Ectodermal cell (in vitro differentiated cells): ENCODE results near the gene TUT1.

Experiments
- H3K27ac ChIP-seq: 2 replicates; pipeline ENCODE4 v1.7.0; 2013; ENCODE audit warnings: mild to moderate bottlenecking, low read depth, low read length; ENCODE audit not compliant: insufficient read depth, poor library complexity, severe bottlenecking
- H3K27me3 ChIP-seq: 2 replicates; pipeline ENCODE4 v1.7.0; 2013; ENCODE audit warnings: mild to moderate bottlenecking, low read length; ENCODE audit not compliant: insufficient read depth, control insufficient read depth, poor library complexity, severe bottlenecking
- H3K36me3 ChIP-seq: one replicate; pipeline ENCODE4 v1.7.0; 2013; ENCODE audit warnings: low read length; ENCODE audit not compliant: control insufficient read depth, insufficient read depth
- H3K4me1 ChIP-seq: one replicate; pipeline ENCODE4 v1.7.0; 2013; ENCODE audit warnings: low read length; ENCODE audit not compliant: control insufficient read depth, insufficient read depth
- H3K4me3 ChIP-seq: 2 replicates; pipeline ENCODE4 v1.7.0; 2013; ENCODE audit warnings: low read depth, low read length, control low read depth; ENCODE audit not compliant: insufficient read depth
- H3K9me3 ChIP-seq: 2 replicates; pipeline ENCODE4 v1.7.0; 2013; ENCODE audit warnings: mild to moderate bottlenecking, low read length, moderate library complexity; ENCODE audit not compliant: control insufficient read depth
- WGBS, 2 experiments: methylation state at CpG; one replicate each; pipeline ENCODE4 v1.1.7; 2013; ENCODE audit warnings: missing lambda C conversion rate in 2 of 2; 5-methylcytosine and 5-hydroxymethylcytosine counted together

Gene TUT1

GRCh38 chr11:62604460-62605120, 13.3 kb upstream of the TUT1 start:
- Histone ChIP-seq H3K36me3 (no peaks in the 10 kb centered on the region), H3K27me3 (peaks cover 18% of the 10 kb centered on the region), H3K27ac (no peak overlapping the region), H3K4me1 (peaks cover 24% of the 10 kb centered on the region), H3K9me3 (no peaks in the 10 kb centered on the region), H3K4me3 (no peak overlapping the region)
- 53 to 54% methylated on average over 13 of the region's 13 CpGs for WGBS, 2 experiments

GRCh38 chr11:62603776-62604299, 12.5 kb upstream of the TUT1 start:
- H3K36me3 ChIP-seq: peaks cover under 1% of the 10 kb centered on the region
- peaks cover 30% of the 10 kb centered on the region for H3K4me1 ChIP-seq
- 93 to 96% methylated on average over 8 of the region's 8 CpGs for WGBS, 2 experiments
- no peak overlapping the region for H3K4me3 ChIP-seq
- H3K9me3 ChIP-seq: no peaks in the 10 kb centered on the region
- H3K27ac ChIP-seq: no peak overlapping the region
- peaks cover 18% of the 10 kb centered on the region for H3K27me3 ChIP-seq

GRCh38 chr11:62603072-62603408, 11.7 kb upstream of the TUT1 start:
- H3K27me3 ChIP-seq: peaks cover 18% of the 10 kb centered on the region
- 53 to 56% methylated on average over 13 of the region's 13 CpGs for WGBS, 2 experiments
- peaks cover 8% of the 10 kb centered on the region for H3K36me3 ChIP-seq
- peaks cover 30% of the 10 kb centered on the region for H3K4me1 ChIP-seq
- peak overlapping the region; percentile 98 for H3K4me3 ChIP-seq
- no peaks in the 10 kb centered on the region for H3K9me3 ChIP-seq
- no peak overlapping the region for H3K27ac ChIP-seq

- H3K4me3 ChIP-seq: peak overlapping the region; percentile 98
- H3K9me3 ChIP-seq: no peaks in the 10 kb centered on the region
- peaks cover 13% of the 10 kb centered on the region for H3K36me3 ChIP-seq
- 3% methylated on average over 96 of the region's 96 CpGs for WGBS, 2 experiments
- peak overlapping the region; percentile 78 for H3K27ac ChIP-seq
- H3K4me1 ChIP-seq: peaks cover 30% of the 10 kb centered on the region
- peaks cover 18% of the 10 kb centered on the region for H3K27me3 ChIP-seq
Measured at GRCh38 chr11:62602141-62603071, 11.1 kb upstream of the TUT1 start.

- WGBS, 2 experiments: 0% methylated on average over 83 of the region's 83 CpGs
- H3K36me3 ChIP-seq: peaks cover 15% of the 10 kb centered on the region
Measured at GRCh38 chr11:62601372-62602140, 10.2 kb upstream of the TUT1 start, which contains the start of gene MTA2. MTA2 (minus strand) TSS chr11:62601865; CDS start chr11:62601450, 415 bp downstream.

GRCh38 chr11:62601122-62601371, 9.7 kb upstream of the TUT1 start:
- 0% methylated on average over 30 of the region's 30 CpGs for WGBS, 2 experiments
- Histone ChIP-seq H3K36me3 (peaks cover 20% of the 10 kb centered on the region), H3K27me3 (peaks cover 18% of the 10 kb centered on the region), H3K4me3 (peak overlapping the region; percentile 98), H3K27ac (peak overlapping the region; percentile 84), H3K9me3 (no peaks in the 10 kb centered on the region), H3K4me1 (peaks cover 30% of the 10 kb centered on the region)

More at GRCh38 chr11:62601372-62602140, 10.2 kb upstream of the TUT1 start, which contains the start of gene MTA2:
- H3K27ac ChIP-seq: peak within 1 kb of the TSS; percentile 84
- H3K4me1 ChIP-seq: peaks cover 30% of the 10 kb centered on the region
- H3K4me3 ChIP-seq: peak within 1 kb of the TSS; percentile 98
- H3K27me3 ChIP-seq: peaks cover 18% of the 10 kb centered on the region
- H3K9me3 ChIP-seq: no peaks in the 10 kb centered on the region

- Histone ChIP-seq H3K27me3 (peaks cover 18% of the 10 kb centered on the region), H3K27ac (peak overlapping the region; percentile 84), H3K9me3 (no peaks in the 10 kb centered on the region), H3K4me3 (peak overlapping the region; percentile 98), H3K36me3 (peaks cover 25% of the 10 kb centered on the region), H3K4me1 (peaks cover 30% of the 10 kb centered on the region)
- 1 to 3% methylated on average over 26 of the region's 26 CpGs for WGBS, 2 experiments
Measured at GRCh38 chr11:62600367-62601121, 9.2 kb upstream of the TUT1 start.

GRCh38 chr11:62599901-62600300, 8.6 kb upstream of the TUT1 start:
- peaks cover 24% of the 10 kb centered on the region for H3K4me1 ChIP-seq
- H3K36me3 ChIP-seq: peaks cover 27% of the 10 kb centered on the region
- WGBS, 2 experiments: 79 to 80% methylated on average over 5 of the region's 5 CpGs
- H3K9me3 ChIP-seq: no peaks in the 10 kb centered on the region
- peak overlapping the region; percentile 98 for H3K4me3 ChIP-seq
- H3K27me3 ChIP-seq: peaks cover 18% of the 10 kb centered on the region
- no peak overlapping the region for H3K27ac ChIP-seq

- H3K36me3 ChIP-seq: peaks cover 33% of the 10 kb centered on the region
Measured at GRCh38 chr11:62599069-62599696, 7.9 kb upstream of the TUT1 start.

More at GRCh38 chr11:62599069-62599696, 7.9 kb upstream of the TUT1 start:
- no peaks in the 10 kb centered on the region for H3K9me3 ChIP-seq
- WGBS, 2 experiments: 65 to 66% methylated on average over 7 of the region's 7 CpGs
- no peak overlapping the region for H3K27ac ChIP-seq
- H3K4me3 ChIP-seq: no peak overlapping the region
- H3K4me1 ChIP-seq: peaks cover 18% of the 10 kb centered on the region
- peaks cover 18% of the 10 kb centered on the region for H3K27me3 ChIP-seq
